Measurements from ENCODE around the gene PNMA6F.
"Not testable (repeated sequence)": the region's sequence is repeated elsewhere in the genome, so short reads cannot be mapped to it uniquely, and the experiment has no call there.

DNA sequence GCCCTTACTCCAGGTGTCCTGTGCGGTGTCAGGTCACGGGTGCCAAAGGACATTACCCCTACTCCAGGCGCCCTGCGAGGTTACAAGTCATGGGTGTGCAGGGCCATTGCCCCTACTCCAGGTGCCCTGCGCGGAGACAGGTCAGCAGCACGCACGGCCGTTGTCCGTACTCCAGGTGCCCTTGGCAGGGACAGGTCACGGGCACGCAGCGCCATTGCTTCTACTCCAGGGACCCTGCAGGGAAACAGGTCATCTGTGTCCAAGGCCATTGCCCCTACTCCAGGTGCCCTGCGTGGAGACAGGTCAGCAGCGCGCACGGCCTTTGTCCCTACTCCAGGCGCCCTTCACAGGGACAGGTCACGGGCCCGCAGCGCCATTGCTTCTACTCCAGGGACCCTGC lies 49.0 kb downstream of the PNMA6F start:
- TF ChIP-seq, protein P1, sequence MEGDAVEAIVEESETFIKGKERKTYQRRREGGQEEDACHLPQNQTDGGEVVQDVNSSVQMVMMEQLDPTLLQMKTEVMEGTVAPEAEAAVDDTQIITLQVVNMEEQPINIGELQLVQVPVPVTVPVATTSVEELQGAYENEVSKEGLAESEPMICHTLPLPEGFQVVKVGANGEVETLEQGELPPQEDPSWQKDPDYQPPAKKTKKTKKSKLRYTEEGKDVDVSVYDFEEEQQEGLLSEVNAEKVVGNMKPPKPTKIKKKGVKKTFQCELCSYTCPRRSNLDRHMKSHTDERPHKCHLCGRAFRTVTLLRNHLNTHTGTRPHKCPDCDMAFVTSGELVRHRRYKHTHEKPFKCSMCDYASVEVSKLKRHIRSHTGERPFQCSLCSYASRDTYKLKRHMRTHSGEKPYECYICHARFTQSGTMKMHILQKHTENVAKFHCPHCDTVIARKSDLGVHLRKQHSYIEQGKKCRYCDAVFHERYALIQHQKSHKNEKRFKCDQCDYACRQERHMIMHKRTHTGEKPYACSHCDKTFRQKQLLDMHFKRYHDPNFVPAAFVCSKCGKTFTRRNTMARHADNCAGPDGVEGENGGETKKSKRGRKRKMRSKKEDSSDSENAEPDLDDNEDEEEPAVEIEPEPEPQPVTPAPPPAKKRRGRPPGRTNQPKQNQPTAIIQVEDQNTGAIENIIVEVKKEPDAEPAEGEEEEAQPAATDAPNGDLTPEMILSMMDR (IDR thresholded peaks at IDR 0.05; ENCODE audit: low read depth, low read length, poor library complexity, severe bottlenecking): not testable (repeated sequence)
- not testable (repeated sequence) for TF ChIP-seq EZH2phosphoT487 (IDR thresholded peaks at IDR 0.05; ENCODE audit: borderline replicate concordance, low read length)
